Left lung (tissue), 10 donors: ENCODE measurements around the gene HPSE2. TPM values are rescaled to one million over a fixed set of nuclear protein-coding genes. Genes with fewer than 3 reads are reported as not detected.
A peak's percentile ranks its signal among the peaks of the same experiment; 100 is the strongest.

Experiments
- ATAC-seq: fragments of 200-7000 bp; cut with Tn5 transposase; one replicate; pipeline ENCODE4 v1.9.1; 2020; ENCODE audit warnings: moderate library complexity
- DNase-seq, 4 donors: peaks; one replicate each; pipeline ENCODE4 v3.0.0-alpha.2; 2013 to 2020
- H3K27ac ChIP-seq, 2 donors: fragments of 200-600 bp; sonication (generic) in 1 of 2; one replicate each; pipeline versions ENCODE4 v1.5.0 to v1.8.0; 2020 to 2021
- H3K27me3 ChIP-seq, 2 donors: fragments of 200-600 bp; sonication (generic) in 1 of 2; one replicate each; pipeline versions ENCODE4 v1.5.0 to v1.8.0; 2020 to 2021
- H3K36me3 ChIP-seq, 2 donors: fragments of 200-600 bp; sonication (generic) in 1 of 2; one replicate each; pipeline versions ENCODE4 v1.5.0 to v1.8.0; 2020 to 2021
- H3K4me1 ChIP-seq, 2 donors: fragments of 200-600 bp; one replicate each; pipeline ENCODE4 v1.8.0; 2021
- H3K4me3 ChIP-seq, 2 donors: fragments of 200-600 bp; sonication (generic) in 1 of 2; one replicate each; pipeline versions ENCODE4 v1.5.0 to v1.8.0; 2020 to 2021; ENCODE audit warnings: mild to moderate bottlenecking in 1 of 2
- H3K9me3 ChIP-seq, 2 donors: fragments of 200-600 bp; sonication (generic) in 1 of 2; one replicate each; pipeline versions ENCODE4 v1.5.0 to v1.8.0; 2020 to 2021
- intact Hi-C, 2 donors: fragments of 100-400 bp; cut with DNase I; formaldehyde crosslinking; loops; one replicate each; pipeline versions ENCODE4 v1.11.2 to v1.14.2; 2022
- polyA plus RNA-seq, 6 donors: library from polyadenylated mRNA; unstranded; fragments of 120-200 nt; gene quantifications; one replicate each; pipeline ENCODE4 v1.2.1, GENCODE V29; 2013; ENCODE audit not compliant: insufficient read length in 6 of 6
- total RNA-seq, 2 donors: library from RNA; stranded (reverse); fragmentation: NEBNext Ultra II Directional; extraction: Animal tissue kit (Norgen Biotek cat#: 25700); gene quantifications; one replicate each; pipeline ENCODE4 v1.2.1, GENCODE V29; 2021
- TF ChIP-seq, protein P1 (sequence below), 2 donors: fragments of 200-600 bp; sonication (generic) in 1 of 2; IDR thresholded peaks; one replicate each; pipeline versions ENCODE4 v1.5.0 to v1.8.0; 2021; ENCODE audit warnings: antibody characterized with exemption in 2 of 2
- donor health status: DM: no; HTN: yes; CAD: no.
- donor health status: DM: no; HTN: no; CAD: no.

Gene HPSE2
- total and polyA plus RNA-seq, 8 donors, result 0.50 to 20.4 (median 12.1) TPM

DNA sequence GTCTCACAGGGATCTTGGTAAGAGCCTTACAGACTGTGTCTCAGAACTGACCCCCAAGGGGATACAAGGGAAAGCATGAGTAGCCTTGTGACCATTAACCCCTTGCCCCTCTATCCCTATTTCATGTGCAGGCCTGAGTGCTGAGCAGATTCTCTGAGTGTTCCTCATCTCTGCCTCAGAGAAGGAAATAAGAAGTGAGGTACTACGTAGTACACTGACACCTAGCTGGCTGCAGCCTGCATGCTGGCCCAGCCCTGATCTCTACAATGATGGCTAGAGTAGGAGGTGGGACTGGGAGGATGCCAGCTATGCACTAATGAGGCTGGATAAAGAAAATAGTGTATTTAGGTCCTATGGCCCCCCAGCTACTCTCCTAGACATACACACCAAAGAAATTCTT lies 614.0 kb downstream of the HPSE2 start:
- Histone ChIP-seq H3K27me3 (no peaks in the 10 kb centered on the region), H3K4me3 (no peak overlapping the region), H3K36me3 (no peaks in the 10 kb centered on the region), H3K27ac (no peak overlapping the region), H3K4me1 (no peaks in the 10 kb centered on the region), H3K9me3 (no peaks in the 10 kb centered on the region)
- intact Hi-C loops, result no loop called here
- no peak for DNase-seq
- TF ChIP-seq, protein P1, sequence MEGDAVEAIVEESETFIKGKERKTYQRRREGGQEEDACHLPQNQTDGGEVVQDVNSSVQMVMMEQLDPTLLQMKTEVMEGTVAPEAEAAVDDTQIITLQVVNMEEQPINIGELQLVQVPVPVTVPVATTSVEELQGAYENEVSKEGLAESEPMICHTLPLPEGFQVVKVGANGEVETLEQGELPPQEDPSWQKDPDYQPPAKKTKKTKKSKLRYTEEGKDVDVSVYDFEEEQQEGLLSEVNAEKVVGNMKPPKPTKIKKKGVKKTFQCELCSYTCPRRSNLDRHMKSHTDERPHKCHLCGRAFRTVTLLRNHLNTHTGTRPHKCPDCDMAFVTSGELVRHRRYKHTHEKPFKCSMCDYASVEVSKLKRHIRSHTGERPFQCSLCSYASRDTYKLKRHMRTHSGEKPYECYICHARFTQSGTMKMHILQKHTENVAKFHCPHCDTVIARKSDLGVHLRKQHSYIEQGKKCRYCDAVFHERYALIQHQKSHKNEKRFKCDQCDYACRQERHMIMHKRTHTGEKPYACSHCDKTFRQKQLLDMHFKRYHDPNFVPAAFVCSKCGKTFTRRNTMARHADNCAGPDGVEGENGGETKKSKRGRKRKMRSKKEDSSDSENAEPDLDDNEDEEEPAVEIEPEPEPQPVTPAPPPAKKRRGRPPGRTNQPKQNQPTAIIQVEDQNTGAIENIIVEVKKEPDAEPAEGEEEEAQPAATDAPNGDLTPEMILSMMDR (IDR thresholded peaks at IDR 0.05), result no peak
- ATAC-seq, result no peak

DNA sequence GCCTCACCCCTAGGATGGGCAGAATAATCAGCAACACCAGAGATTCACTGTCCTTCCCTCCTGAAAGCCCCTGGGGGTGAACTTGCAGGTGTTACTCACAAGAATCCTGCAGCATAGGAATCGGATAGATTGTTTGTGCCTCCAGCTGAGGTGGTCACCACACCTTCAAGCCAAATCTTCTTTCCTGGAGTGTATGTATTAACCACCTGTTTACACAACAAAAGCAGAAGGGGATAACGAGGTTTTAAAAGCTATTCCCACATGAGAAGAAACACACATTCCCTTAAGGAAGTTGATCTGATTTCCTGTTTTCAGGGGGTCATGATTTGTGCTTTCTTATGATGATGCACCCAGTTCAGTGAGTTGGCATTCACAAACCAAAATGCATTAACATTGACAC lies 615.1 kb downstream of the HPSE2 start:
- Histone ChIP-seq H3K27ac (no peak overlapping the region), H3K4me3 (no peak overlapping the region), H3K36me3 (no peaks in the 10 kb centered on the region), H3K27me3 (no peaks in the 10 kb centered on the region), H3K4me1 (no peaks in the 10 kb centered on the region), H3K9me3 (no peaks in the 10 kb centered on the region)
- DNase-seq, result no peak
- intact Hi-C loops, result no loop called here
- no peak for ATAC-seq
- TF ChIP-seq, protein P1 (IDR thresholded peaks at IDR 0.05), result no peak

DNA sequence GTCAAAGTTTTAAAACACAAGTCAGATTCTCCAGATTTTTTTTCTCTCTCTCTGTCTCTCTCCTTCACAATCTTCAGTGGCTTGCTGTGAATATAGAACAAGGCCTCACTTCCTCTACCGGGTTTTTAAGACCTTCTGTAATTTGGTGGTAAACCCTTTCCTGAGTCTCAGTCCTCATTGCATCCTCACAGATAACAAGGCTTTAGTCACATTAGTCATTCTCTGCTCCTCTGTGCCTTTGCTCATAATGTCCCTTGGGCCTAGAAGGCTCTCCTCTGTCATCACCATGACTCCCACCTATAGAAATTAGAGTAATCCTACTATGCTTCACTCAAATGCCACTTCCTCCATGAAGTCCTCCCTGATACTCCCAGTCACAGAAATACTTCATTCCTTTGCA lies 616.2 kb downstream of the HPSE2 start:
- TF ChIP-seq, protein P1 (IDR thresholded peaks at IDR 0.05), result no peak
- no peaks in the 10 kb centered on the region for H3K4me1 ChIP-seq
- ATAC-seq, result no peak
- H3K27ac ChIP-seq, result no peak overlapping the region
- H3K9me3 ChIP-seq, result no peaks in the 10 kb centered on the region
- intact Hi-C loops, result no loop called here
- H3K27me3 ChIP-seq, result no peaks in the 10 kb centered on the region
- H3K4me3 ChIP-seq, result no peak overlapping the region
- H3K36me3 ChIP-seq, result no peaks in the 10 kb centered on the region
- no peak for DNase-seq

DNA sequence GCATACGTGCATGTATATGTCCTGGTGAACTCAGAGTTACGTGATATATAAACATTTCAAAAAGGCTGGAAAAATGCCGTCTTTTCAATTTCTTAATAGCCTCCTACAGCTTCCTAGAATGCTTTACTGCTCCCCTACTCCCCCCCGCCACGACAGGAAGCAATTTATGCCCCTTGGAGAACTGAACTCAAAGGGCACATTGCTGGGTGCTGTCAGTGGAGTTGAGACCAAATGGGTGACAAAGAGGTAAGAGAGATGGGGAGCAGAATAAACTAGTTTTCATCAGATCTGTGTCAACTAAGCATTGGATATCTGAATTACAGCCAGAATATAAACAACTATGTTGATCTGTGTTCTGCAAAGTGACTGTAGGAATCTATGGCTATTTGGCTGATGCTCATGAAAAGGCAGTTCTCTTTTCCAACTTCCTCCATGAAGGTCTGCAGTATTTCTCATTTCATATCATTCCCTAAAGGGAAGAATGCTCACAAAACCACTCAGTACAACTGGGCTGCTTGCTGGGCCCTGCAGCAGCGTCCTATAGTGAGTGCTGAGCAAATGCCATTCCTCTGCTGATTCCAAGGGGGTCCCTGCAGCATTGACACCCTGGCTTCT lies 617.6 kb downstream of the HPSE2 start:
- intact Hi-C loops, result no loop called here
- H3K9me3 ChIP-seq, result no peaks in the 10 kb centered on the region
- TF ChIP-seq, protein P1 (IDR thresholded peaks at IDR 0.05), result no peak
- H3K4me1 ChIP-seq, result no peaks in the 10 kb centered on the region
- no peak overlapping the region for H3K4me3 ChIP-seq
- H3K27me3 ChIP-seq, result no peaks in the 10 kb centered on the region
- no peak overlapping the region for H3K27ac ChIP-seq
- H3K36me3 ChIP-seq, result no peaks in the 10 kb centered on the region
- peak in 2 of 4 donors; percentile 34 to 49 for DNase-seq
- no peak for ATAC-seq

DNA sequence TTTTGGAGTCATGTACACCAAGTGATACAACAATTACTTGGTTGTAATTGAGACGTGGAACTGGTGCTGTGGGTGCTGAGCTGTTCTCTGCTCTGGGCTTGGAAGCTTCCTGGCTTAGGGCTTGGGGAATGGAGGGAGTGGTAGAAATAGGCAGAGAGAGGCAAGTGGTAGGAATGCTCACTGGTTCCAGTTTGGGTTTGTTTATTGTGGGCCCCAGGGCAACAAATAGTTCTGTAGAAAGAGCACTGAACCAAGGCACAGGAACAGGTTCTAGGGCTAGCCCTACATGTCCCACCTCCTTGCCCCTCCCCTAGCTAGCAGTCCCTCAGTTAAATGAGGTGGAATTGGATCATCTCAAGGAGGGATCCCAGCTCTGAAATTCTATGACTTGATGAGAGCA lies 622.2 kb downstream of the HPSE2 start:
- Histone ChIP-seq H3K36me3 (no peaks in the 10 kb centered on the region), H3K4me3 (no peak overlapping the region), H3K27me3 (peaks cover 0 to 9% of the 10 kb centered on the region in 2 donors), H3K27ac (no peak overlapping the region), H3K4me1 (no peaks in the 10 kb centered on the region), H3K9me3 (no peaks in the 10 kb centered on the region)
- intact Hi-C loops, result no loop called here
- TF ChIP-seq, protein P1 (IDR thresholded peaks at IDR 0.05), result no peak
- no peak for DNase-seq
- no peak for ATAC-seq
